Measurements from ENCODE around the gene ASRGL1.
"Not testable (repeated sequence)": the region's sequence is repeated elsewhere in the genome, so short reads cannot be mapped to it uniquely, and the experiment has no call there.

The ASRGL1 gene

DNA sequence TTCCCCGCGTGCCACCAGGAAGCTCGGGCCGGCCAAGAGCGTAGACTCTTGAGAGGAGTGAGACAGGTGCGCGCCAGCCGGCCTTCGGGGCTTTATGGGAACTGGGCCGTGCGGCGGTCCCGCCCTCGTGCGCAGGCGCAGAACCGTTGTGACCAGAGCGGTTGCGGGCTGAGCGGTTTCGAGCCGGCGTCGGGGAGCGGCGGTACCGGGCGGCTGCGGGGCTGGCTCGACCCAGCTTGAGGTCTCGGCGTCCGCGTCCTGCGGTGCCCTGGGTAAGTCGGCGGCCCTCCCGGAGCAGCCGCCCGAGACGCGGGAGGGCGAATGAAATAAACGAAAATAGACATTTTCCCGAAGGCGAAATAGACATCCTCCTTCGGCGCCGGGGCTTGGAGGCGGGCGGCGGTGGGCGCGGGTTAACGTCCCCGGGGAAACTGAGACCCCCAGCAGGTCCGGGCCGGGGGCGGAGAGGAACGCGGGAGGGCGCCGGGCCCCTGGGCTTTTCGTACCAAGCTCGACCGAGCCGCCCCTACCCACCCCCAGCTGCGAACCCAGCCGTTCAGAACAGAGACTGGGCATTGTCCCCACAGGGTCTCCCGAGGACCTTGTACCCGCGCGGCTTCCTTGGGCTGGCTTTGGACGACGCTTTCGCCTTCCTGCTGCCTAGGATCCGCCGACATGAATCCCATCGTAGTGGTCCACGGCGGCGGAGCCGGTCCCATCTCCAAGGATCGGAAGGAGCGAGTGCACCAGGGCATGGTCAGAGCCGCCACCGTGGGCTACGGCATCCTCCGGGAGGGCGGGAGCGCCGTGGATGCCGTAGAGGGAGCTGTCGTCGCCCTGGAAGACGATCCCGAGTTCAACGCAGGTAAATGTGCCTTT, at the start of gene ASRGL1:
Gene ASRGL1, plus strand, starts transcription at position 146 of the 879 bp plus-strand sequence. Its CDS starts 530 bp downstream, at position 676.
- DNase-seq (ENCODE audit: low read depth): peak; percentile 50

DNA sequence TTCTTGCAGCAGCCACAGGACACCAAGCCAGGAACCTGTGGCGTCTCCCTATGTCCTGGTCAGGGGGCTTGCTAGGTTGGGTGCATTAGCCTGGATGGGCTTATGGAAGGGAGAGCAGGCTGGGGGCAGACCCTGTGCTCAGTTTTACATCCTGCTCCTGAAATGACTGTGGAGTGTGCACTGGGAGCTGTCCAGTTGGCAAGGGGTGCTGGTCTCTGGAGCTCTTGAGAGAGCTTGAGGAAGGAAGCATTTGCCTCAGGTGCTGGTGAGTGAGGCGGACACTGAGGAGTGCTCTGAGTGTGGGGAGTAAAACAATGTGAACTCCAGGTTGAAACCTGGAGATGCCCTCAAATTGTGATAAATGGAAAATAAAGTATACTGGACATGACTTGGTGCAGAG, 41.7 kb upstream of the ASRGL1 start:
- DNase-seq (ENCODE audit: low read depth): no peak

DNA sequence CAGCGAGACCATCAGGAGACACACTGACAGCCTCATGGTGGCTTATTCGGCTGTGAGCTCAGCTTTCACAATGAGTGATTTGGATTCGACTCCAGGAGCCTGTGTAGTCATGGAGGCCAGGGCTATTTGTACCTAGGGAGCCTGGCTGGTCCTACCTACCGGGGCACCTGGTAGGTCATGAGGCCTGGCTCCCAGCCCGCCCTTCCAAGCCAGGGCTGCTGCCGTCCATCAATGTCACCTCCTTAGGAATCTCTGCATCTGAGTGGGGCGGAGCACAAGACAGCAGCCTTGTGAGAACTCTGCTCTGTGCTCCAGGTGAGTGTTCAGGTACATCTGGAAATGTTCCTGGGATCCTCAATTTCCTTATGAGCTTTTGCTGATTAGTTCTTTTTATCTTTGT, 38.3 kb upstream of the ASRGL1 start, which contains the start of gene SCGB1D4:
Gene SCGB1D4, minus strand, starts transcription at position 101 of the 400 bp plus-strand sequence. Its CDS starts 65 bp downstream, at position 36.
- no peak for DNase-seq (ENCODE audit: low read depth)

DNA sequence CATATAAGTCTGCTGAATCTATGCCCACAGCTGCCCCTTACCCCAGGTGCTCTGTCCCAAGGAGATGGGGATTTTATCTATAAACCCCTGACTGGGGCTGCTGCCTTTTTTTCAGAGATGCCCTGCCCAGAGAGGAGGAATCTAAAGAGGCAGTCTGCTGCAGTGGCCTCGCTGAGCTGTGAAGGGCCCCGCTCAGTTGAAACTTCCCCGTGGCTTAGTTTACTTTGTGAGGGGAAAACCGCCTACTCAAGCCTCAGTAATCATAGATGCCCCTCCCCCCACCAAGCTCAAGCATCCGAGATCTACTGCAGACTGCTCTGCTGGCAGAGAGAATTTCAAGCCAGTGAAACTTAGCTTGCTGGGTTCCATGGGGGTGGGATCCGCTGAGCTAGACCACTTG, 31.0 kb upstream of the ASRGL1 start:
- DNase-seq (ENCODE audit: low read depth): no peak

DNA sequence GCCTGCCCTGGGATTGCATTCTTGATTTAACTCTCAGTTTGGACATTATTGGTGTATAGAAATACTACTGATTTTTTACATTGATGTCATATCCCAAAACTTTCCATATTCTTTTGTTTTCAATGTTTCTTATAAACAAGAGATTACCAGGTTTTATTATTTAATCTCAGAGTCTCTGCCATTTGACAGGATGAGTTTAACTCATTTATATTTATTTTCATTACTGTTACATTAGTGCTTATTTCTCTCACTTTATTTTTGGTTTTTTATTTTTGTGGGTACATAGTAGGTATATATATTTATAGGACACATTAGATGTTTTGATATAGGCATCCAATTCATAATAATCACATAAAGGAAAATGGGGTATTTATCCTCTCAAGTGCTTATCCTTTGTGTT, 29.3 kb upstream of the ASRGL1 start:
- DNase-seq (ENCODE audit: low read depth): no peak

DNA sequence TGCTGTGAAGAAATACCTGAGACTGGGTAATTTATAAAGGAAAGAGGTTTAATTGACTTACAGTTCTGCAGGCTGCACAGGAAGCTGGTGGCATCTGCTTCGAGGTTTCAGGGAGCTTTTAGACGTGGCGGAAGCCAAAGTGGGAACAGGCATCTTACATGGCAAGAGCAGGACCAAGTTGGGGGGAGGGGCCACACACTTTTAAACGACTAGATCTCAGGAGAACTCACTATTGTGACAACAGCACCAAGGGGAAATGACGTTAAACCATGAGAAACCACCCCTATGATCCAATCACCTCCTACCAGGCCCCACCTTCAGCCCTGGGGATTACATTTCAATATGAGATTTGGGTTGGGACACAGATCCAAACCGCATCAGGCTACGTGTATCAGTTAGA, 27.3 kb upstream of the ASRGL1 start:
- DNase-seq (ENCODE audit: low read depth): no peak

DNA sequence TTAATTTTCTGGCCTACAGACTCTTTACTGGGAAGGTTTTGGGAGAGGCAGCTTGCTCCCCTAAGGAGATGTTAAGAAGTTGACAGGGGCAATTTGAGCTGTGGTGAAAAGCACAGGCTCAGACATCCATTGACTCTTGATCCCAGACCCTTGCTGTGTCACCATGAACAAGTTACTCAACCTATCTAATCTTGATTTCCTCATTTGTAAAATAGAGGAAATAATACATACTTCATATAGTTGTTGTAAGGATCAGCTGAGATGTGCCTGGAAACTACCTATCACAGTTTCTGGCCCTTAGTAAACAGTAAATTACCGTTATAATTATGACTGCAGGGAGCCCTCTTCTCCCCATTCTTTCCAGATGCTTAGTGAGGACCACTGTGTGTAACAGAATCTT, 21.8 kb upstream of the ASRGL1 start:
- no peak for DNase-seq (ENCODE audit: low read depth)

DNA sequence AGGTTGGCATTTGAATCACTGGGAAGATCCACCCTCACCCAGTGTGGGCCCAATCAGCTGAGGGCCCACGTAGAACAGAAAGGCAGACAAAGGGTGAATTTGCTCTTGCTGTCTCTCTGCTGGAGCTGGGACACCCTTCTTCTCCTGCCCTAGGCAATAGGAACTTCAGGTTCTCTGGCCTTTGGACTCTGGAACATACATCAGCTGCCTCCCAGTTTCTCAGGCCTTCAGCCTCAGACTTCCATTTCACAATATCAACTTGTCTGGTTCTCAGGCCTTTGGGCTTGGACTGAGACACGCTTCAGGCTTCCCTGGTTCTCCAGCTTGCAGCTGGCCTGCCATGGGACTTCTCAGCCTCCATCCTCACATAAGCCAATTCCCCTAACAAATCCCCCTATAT, 14.7 kb upstream of the ASRGL1 start:
- no peak for DNase-seq (ENCODE audit: low read depth)

DNA sequence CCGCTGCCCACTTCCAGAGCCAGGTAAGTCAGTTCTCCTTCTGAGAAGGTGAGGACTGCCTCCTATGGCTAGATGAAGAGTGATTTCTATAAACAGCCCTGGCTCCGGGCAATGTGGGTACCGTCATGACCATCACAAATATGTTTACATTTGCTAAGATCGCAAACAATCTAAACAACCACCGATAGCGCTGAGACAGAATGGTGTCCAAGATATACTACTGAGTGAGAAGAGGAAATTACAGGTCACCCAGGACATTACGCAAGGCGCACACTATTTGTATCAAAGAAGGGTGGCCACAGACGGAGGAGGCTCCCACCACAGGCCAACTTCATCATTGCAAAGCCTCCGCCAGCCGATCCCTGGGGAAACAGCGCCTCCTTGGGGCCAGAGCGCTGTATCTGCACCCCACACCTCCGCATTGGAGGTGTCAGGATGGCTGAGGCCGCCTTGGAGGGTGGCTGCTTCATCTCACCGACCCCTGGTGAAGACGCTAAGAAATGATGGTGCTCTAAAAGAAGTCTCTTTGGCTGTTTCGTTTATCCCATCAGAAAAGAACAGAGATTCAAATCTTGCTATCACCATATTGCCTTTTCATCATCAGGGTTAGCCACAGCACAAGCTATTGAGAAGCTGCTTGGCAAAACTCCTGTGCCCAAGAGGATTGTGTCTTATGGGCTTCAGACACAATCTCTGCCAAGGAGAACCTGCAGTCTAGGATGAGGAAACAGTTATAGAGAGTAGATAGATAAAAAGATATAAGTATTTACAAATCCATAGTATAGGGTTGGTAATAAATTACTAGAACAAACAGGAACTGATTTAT, 12.3 kb upstream of the ASRGL1 start:
- DNase-seq (ENCODE audit: low read depth): no peak

DNA sequence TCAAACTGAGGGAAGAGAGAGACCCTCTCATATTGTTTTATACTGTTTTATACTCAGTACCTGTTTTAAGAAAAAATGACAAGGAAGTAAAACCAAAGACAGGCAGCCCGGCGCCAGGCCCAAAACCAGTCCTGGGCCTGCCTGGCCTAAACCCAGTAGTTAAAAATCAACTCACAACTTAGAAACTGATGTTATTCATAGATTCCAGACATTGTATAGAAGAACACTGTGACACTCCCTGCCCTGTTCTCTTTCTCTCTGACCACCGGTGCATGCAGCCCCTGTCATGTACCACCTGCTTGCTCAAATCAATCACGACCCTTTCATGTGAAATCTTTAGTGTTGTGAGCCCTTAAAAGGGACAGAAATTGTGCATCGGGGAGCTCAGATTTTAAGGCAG, 11.5 kb upstream of the ASRGL1 start:
- DNase-seq (ENCODE audit: low read depth): not testable (repeated sequence)

DNA sequence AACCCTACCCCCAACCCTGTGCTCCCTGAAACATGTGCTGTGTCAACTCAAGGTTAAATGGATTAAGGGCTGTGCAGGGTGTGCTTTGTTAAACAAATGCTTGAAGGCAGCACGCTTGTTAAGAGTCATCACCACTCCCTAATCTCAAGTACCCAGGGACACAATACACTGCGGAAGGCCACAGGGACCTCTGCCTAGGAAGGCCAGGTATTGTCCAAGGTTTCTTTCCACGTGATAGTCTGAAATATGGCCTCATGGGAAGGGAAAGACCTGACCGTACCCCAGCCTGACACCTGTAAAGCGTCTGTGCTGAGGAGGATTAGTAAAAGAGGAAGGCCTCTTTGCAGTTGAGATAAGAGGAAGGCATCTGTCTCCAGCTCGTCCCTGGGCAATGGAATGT, 10.5 kb upstream of the ASRGL1 start:
- not testable (repeated sequence) for DNase-seq (ENCODE audit: low read depth)

DNA sequence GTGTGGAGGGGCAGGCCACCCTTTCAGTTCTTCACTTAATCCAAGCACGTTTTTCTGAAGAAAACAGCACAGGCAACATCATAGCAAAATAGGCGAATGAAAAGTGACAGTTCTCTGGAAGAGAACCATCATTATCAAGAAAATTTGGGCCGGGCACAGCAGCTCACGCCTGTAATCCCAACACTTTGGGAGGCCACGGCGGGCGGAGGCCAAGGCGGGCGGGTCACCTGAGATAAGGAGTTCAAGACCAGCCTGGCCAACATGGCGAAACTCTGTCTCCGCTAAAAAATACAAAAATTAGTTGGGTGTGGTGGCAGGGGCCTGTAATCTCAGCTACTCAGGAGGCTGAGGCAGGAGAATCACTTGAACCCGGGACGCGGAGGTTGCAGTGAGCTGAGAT, 9.7 kb upstream of the ASRGL1 start:
- DNase-seq (ENCODE audit: low read depth): not testable (repeated sequence)

DNA sequence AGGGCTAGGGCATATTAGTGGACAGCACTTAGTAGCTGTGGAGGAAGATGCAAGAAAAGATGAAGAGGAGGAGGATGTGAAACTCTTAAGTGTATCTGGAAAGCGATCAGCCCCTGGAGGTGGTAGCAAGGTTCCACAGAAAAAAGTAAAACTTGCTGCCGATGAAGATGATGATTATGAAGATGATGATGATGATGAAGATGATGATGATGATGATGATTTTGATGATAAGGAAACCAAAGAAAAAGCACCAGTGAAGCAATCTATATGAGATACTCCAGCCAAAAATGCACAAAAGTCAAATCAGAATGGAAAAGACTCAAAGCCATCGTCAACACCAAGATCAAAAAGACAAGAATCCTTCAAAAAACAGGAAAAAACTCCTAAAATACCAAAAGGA, 6.0 kb upstream of the ASRGL1 start:
- DNase-seq (ENCODE audit: low read depth): not testable (repeated sequence)

DNA sequence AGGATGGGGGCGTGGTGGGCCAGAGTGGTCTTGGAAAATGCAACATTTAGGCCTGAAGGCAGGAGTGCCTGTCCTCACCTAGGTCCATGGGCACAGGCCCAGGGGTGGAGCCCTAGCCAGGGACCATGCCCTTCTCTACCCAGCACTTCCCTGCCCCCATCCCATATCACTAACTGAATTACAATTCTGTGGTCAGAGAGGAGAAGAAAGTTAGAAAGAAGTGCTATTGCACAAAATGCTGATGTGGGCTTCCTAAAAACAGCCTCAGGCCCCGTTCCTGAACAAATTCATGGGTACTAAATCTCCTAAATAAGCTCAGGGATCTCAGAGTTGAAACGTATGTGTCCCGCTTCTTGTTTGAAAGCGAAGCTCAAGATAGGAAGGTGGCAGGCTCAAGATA, 3.5 kb upstream of the ASRGL1 start:
- DNase-seq (ENCODE audit: low read depth): no peak

DNA sequence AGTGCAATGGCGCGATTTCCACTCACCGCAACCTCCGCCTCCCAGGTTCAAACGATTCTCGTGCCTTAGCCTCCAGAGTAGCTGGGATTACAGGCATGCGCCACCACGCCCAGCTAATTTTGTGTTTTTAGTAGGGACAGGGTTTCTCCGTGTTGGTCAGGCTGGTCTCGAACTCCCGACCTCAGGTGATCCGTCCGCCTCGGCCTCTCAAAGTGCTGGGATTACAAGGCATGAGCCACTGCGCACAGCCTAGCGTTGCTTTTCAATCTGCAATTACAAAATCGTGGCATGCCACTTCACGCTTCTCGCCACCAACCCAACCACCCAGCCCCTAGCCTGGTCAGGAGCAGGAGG, 322 bp upstream of the ASRGL1 start:
- DNase-seq (ENCODE audit: low read depth): not testable (repeated sequence)

DNA sequence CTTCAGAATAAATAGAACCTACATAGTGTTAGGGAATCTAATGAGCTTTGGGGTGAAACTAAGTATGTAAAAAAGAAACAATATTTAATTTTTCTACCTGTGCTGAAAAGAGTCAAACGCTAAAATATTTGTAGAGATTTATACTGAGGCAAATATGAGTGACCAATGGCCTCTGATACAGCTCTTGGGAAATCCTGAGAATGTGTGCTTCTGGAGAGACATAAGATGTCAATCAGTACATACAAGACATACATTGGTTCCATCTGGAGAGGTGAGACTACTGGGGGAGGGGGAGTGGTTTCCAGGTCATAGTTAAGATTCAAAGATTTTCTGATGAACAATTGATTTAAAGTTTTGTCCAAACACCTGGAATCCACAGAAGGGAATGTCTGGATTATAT, 970 bp downstream of the ASRGL1 start:
- no peak for DNase-seq (ENCODE audit: low read depth)

DNA sequence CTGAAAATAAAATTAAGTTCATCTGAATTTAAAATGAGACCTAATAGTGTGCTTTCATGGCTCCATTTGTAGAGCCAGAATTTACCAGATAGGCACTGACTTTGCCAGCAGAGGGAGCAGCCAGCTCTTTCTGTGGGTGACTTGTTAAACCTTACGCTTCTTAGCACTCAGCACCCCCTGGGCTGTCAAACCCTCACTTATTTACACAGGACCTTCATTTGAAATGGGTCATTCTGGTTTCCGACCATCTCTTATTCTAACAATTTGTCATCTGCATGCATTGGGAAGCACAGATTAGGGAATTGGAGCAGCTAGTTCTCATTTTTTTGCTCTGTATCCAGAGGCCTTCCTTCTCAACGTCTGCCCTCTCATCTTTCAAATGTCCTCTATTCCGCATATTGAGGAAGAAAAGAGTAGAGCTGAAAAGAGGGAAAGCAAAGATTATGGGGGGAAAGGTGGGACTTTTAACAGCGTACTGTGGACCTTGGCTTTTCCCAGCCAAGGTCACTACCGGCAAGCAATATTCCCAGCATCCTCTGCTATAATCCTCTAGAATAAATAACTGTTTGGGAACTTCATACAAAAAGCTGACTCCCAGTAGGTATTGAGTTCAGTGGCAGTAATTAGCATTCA, 3.1 kb downstream of the ASRGL1 start:
- peak; percentile 13 for DNase-seq (ENCODE audit: low read depth)

DNA sequence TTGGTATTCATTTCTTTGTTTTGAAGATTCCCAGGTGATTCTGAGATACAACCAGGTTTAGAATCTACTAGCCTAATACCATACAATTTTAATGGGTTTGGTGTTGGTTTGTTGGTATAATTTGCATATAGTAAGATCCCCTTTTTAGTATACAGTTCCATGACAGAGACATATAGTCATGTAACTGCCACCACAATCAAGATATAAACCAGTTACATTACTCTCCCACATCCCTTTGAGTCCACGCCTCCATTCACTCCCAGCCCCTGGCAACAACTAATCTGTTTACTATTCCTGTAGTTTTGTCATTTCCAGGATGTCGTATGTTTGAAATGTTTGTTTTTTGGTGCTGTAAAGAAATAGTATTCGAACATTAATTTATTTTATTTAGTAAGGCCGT, 4.3 kb downstream of the ASRGL1 start:
- DNase-seq (ENCODE audit: low read depth): no peak

DNA sequence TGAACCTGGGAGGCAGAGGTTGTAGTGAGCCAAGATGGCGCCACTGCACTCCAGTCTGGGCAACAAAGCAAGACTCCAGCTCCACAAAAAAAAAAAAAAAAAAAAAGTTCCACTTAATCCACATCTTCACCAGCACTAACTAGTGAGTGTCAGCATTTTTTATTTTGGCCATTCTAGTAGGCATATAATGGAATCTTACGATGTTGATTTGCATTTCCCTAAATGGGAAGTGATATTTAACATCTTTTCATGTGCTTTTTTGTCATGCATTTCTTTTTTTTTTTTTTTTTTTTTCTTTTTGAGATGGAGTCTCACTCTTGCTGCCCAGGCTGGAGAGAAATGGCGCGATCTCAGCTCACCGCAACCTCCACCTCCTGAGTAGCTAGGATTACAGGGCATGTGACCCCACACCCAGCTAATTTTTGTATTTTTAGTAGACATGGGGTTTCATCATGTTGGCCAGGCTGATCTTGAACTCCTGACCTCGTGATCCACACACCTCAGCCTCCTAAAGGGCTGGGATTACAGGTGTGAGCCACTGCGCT, 6.5 kb downstream of the ASRGL1 start:
- DNase-seq (ENCODE audit: low read depth): not testable (repeated sequence)

DNA sequence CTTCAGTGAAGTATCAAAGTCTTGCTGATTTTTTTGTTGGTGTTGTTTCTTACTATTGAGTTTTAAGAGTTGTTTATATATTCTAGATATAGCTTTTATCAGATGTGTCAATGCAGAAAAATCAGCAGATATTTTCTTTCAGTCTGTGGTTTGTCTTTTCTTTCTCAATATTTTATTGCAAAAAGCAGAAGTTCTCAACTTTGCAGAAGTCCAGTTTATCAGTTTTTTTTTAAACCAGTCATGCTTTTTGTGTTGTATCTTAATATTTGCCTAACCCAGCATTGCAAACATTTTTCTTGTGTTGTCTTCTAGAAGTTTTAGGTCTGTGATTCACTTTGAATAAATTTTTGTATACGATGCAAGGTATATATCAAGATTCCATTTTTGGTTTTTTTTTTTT, 7.0 kb downstream of the ASRGL1 start:
- no peak for DNase-seq (ENCODE audit: low read depth)

DNA sequence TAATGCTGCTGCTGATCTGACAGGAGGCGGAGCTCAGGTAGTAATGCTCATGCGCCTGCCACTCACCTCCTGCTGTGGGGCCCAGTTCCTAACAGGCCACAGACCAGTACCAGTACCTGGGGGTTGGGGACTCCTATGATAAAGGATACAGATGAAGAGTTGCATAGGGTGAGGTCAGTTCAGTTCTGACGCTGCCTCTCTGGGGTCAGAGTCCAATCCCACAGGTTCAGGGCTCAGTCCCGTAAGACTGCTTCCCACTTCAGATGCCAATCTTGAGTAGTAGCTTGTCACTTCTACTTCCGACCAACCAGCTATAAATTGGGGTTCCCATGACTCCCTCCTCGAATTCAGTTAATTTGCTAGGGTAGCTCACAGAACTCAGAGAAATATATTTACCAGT, 8.6 kb downstream of the ASRGL1 start:
- no peak for DNase-seq (ENCODE audit: low read depth)

Measured in activated T-helper 1 cell treated with Interleukin-2 at 50 U/mL for 16 hours (primary cell).